GM12878 (cell line): ENCODE measurements around the gene APOH. TPM values are rescaled to one million over a fixed set of nuclear protein-coding genes. Genes with fewer than 3 reads are reported as not detected.

Experiments used
- ATAC-seq: fragments of 200-7000 bp; cut with Tn5 transposase; 3 replicates; pipeline ENCODE4 v1.9.1; 2020; ENCODE audit warnings: mild to moderate bottlenecking, moderate library complexity
- BruUV-seq: library from RNA; stranded (reverse); fragments of 400-500 nt; replicated peaks from 2 replicates; lab custom pipeline; 2021; lab: Mats Ljungman, UMichigan
- CTCF ChIA-PET: fragments of 300-600 bp; sonication (Branson Sonifier 250); formaldehyde crosslinking; extraction: SDS; loops from one replicate; lab custom pipeline; 2021; ENCODE audit warnings: inconsistent platforms; lab: Yijun Ruan, JAX
- POLR2A ChIA-PET: fragments of 350-600 bp; formaldehyde crosslinking; extraction: SDS; loops from one replicate; lab custom pipeline; 2021; ENCODE audit warnings: inconsistent platforms; lab: Charles Lee
- RAD21 ChIA-PET: fragments of 300-600 bp; sonication (Branson Sonifier 250); formaldehyde crosslinking; loops from one replicate; lab custom pipeline; 2023; ENCODE audit warnings: antibody characterized with exemption; ENCODE audit not compliant: unreplicated experiment; lab: Charles Lee
- SMC1A ChIA-PET: fragments of 300-600 bp; sonication (Branson Sonifier 250); formaldehyde crosslinking; loops from one replicate; lab custom pipeline; 2023; ENCODE audit not compliant: unreplicated experiment, uncharacterized antibody; lab: Charles Lee
- DNase-seq: peaks from one replicate; pipeline ENCODE4 v3.0.0-alpha.2; 2011; ENCODE audit warnings: low read depth, low spot score
- FAIRE-seq: peaks from 3 replicates; lab custom pipeline; 2011; peaks lifted over from hg19 to GRCh38; lab: Jason Lieb, UNC
- H2AFZ ChIP-seq: 2 replicates; pipeline ENCODE4 v1.6.0; 2011; ENCODE audit warnings: low read depth, low read length, control low read depth; ENCODE audit not compliant: control insufficient read depth
- H3K27ac ChIP-seq: 2 replicates; pipeline ENCODE4 v1.5.1; 2011; ENCODE audit warnings: control low read depth; ENCODE audit not compliant: control insufficient read depth, insufficient read depth
- H3K27me3 ChIP-seq, 2 experiments: replicated peaks in 1 of 2; 2 replicates each; pipeline versions ENCODE4 v1.6.0 to v1.6.1; 2011; ENCODE audit warnings: low read length in 1 of 2; ENCODE audit not compliant: control insufficient read depth in 2 of 2, insufficient read depth in 2 of 2
- H3K36me3 ChIP-seq, 2 experiments: 2 replicates each; pipeline ENCODE4 v1.5.1; 2011; ENCODE audit warnings: low read length in 1 of 2; ENCODE audit not compliant: control insufficient read depth in 2 of 2, insufficient read depth in 2 of 2
- H3K4me1 ChIP-seq: 2 replicates; pipeline ENCODE4 v1.6.1; 2011; ENCODE audit warnings: mild to moderate bottlenecking, low read length, moderate library complexity, mixed read lengths; ENCODE audit not compliant: control insufficient read depth, insufficient read depth
- H3K4me2 ChIP-seq: 2 replicates; pipeline ENCODE4 v1.6.0; 2011; ENCODE audit warnings: control low read depth; ENCODE audit not compliant: control insufficient read depth, insufficient read depth
- H3K4me3 ChIP-seq: fragments of 200-600 bp; sonication (generic); 2 replicates; pipeline ENCODE4 v1.5.1; 2016
- H3K79me2 ChIP-seq: 2 replicates; pipeline ENCODE4 v1.6.0; 2011; ENCODE audit warnings: low read length; ENCODE audit not compliant: control insufficient read depth, insufficient read depth
- H3K9ac ChIP-seq: 2 replicates; pipeline ENCODE4 v1.8.0; 2011; ENCODE audit warnings: low read length, control low read depth, mixed read lengths; ENCODE audit not compliant: control insufficient read depth, insufficient read depth
- H3K9me3 ChIP-seq: replicated peaks from 3 replicates; pipeline ENCODE4 v1.5.1; 2011; ENCODE audit warnings: mild to moderate bottlenecking, low read length; ENCODE audit not compliant: control insufficient read depth, insufficient read depth
- H4K20me1 ChIP-seq: 2 replicates; pipeline ENCODE4 v1.6.0; 2011; ENCODE audit not compliant: control insufficient read depth, insufficient read depth
- BACH1 ChIP-seq: fragments of 450-650 bp; IDR thresholded peaks from 2 replicates; pipeline ENCODE4 v1.6.1; 2017; ENCODE audit warnings: mild to moderate bottlenecking, borderline replicate concordance
- EED ChIP-seq: sonication (generic); IDR thresholded peaks from 2 replicates; pipeline ENCODE4 v1.6.1; 2016; ENCODE audit warnings: antibody characterized with exemption, low read depth
- FOS ChIP-seq: IDR thresholded peaks from 3 replicates; pipeline ENCODE4 v1.6.1; 2011; ENCODE audit warnings: borderline replicate concordance; ENCODE audit not compliant: insufficient read length; ENCODE audit errors: extremely low read depth
- HDGF ChIP-seq: fragments of 450-650 bp; IDR thresholded peaks from 2 replicates; pipeline ENCODE4 v1.6.1; 2016; ENCODE audit warnings: antibody characterized with exemption
- KDM1A ChIP-seq: fragments of 200-600 bp; sonication (generic); IDR thresholded peaks from 2 replicates; pipeline ENCODE4 v1.6.1; 2016; ENCODE audit warnings: borderline replicate concordance
- NR2C1 ChIP-seq: fragments of 450-650 bp; IDR thresholded peaks from 2 replicates; pipeline ENCODE4 v1.6.1; 2017; ENCODE audit warnings: antibody characterized with exemption, mild to moderate bottlenecking, moderate library complexity
- POLR2A ChIP-seq: IDR thresholded peaks from 2 replicates; pipeline ENCODE4 v1.6.1; 2011; ENCODE audit warnings: low read depth, mild to moderate bottlenecking, low read length
- SREBF2 ChIP-seq: IDR thresholded peaks from 2 replicates; pipeline ENCODE4 v1.6.1; 2012; ENCODE audit warnings: mild to moderate bottlenecking, low read length
- TAF1 ChIP-seq: IDR thresholded peaks from 2 replicates; pipeline ENCODE4 v1.6.1; 2011; ENCODE audit warnings: mild to moderate bottlenecking, low read depth, low read length, borderline replicate concordance
- TCF12 ChIP-seq: IDR thresholded peaks from 2 replicates; pipeline ENCODE4 v1.6.1; 2011; ENCODE audit warnings: low read depth, mild to moderate bottlenecking, low read length
- ZBED1 ChIP-seq: IDR thresholded peaks from 2 replicates; pipeline ENCODE4 v1.6.1; 2016; ENCODE audit warnings: borderline replicate concordance
- WGBS: methylation state at CpG from one replicate; pipeline ENCODE4 v1.1.6; 2016; ENCODE audit warnings: low lambda C conversion rate; ENCODE audit not compliant: insufficient replicate concordance, insufficient coverage; ENCODE audit errors: missing lambda C conversion rate; 5-methylcytosine and 5-hydroxymethylcytosine counted together
- in situ Hi-C: fragments of 300-500 bp; cut with MboI; formaldehyde crosslinking; loops from 9 replicates; pipeline ENCODE4 v1.14.3; 2018; ENCODE audit warnings: mixed read lengths
- intact Hi-C: fragments of 100-400 bp; cut with micrococcal nuclease; formaldehyde crosslinking; loops from one replicate; pipeline ENCODE4 v1.14.2; 2022; ENCODE audit not compliant: unreplicated experiment
- polyA plus RNA-seq, 11 experiments: library from polyadenylated mRNA; depleted of rRNA in 4 of 11; unstranded in 6 of 11; stranded (reverse) in 5 of 11; fragments of >200 nt; fragmentation: Nextera tagmentation in 4 of 11; fragmentation: Illumina TruSeq in 1 of 11; extraction: Ambion mirVana in 4 of 11; extraction: Trizol in 1 of 11; gene quantifications; 1 replicate in 1 of 11; 2 replicates in 10 of 11; pipeline versions ENCODE4 v1.2.1 to v1.2.3, GENCODE V29; 2011 to 2016; ENCODE audit warnings: inconsistent platforms in 2 of 11, missing spikeins in 2 of 11, low read depth in 1 of 11
- total RNA-seq, 4 experiments: library from RNA; depleted of rRNA in 3 of 4; stranded (reverse); fragments of >200 nt in 3 of 4; fragmentation: Illumina TruSeq in 1 of 4; extraction: Trizol in 1 of 4; gene quantifications; 2 replicates each; pipeline versions ENCODE4 v1.2.1 to v1.2.3, GENCODE V29; 2013 to 2021
- TF ChIP-seq, protein P1 (sequence below): fragments of 450-650 bp; IDR thresholded peaks from 2 replicates; pipeline ENCODE4 v1.6.1; 2017; ENCODE audit warnings: antibody characterized with exemption, mild to moderate bottlenecking, moderate library complexity

APOH gene
- total and polyA plus RNA-seq, 10 of the 15 experiments (the other 5 are each of a cell fraction or from before 2014, with no cell fraction given): 1.8 TPM; not detected in 9

DNA sequence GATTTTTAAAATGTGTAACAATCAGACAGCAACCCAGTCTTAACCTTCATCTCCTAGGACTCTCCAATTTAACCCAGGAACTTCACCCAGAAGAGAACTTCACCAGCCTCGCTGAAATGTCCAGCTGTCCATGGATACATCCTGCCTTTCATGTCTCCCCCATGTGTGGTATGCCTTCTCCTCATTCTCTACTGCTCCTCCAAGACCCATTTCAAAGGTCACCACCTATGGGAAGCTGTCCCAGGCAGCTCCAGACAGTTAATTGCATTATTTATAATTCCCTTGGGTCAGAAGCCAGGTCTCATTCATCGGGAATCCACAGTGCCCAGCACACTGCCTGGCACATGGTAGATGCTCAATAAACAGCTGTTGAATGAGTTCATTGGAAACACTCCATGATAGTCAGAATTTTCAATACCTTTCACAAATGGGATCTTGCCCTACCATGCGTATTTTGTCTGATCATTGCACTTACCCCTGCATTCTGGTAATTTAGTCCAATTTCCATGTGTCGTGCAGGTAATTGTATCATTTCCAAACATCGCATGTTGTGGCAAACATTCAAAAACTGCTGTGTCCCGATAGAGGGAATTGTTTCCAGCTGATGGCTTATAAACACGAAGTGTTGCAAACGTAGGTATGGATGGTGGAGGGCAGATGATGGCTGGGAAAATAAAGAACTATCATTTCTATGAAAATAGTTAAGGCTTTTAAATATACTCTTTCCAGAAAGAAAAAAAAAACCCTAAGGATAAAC is 9.0 kb downstream of the APOH start (continued):
- TF ChIP-seq, protein P1, sequence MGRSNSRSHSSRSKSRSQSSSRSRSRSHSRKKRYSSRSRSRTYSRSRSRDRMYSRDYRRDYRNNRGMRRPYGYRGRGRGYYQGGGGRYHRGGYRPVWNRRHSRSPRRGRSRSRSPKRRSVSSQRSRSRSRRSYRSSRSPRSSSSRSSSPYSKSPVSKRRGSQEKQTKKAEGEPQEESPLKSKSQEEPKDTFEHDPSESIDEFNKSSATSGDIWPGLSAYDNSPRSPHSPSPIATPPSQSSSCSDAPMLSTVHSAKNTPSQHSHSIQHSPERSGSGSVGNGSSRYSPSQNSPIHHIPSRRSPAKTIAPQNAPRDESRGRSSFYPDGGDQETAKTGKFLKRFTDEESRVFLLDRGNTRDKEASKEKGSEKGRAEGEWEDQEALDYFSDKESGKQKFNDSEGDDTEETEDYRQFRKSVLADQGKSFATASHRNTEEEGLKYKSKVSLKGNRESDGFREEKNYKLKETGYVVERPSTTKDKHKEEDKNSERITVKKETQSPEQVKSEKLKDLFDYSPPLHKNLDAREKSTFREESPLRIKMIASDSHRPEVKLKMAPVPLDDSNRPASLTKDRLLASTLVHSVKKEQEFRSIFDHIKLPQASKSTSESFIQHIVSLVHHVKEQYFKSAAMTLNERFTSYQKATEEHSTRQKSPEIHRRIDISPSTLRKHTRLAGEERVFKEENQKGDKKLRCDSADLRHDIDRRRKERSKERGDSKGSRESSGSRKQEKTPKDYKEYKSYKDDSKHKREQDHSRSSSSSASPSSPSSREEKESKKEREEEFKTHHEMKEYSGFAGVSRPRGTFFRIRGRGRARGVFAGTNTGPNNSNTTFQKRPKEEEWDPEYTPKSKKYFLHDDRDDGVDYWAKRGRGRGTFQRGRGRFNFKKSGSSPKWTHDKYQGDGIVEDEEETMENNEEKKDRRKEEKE: no peak
- no peak for TF ChIP-seq KDM1A

DNA sequence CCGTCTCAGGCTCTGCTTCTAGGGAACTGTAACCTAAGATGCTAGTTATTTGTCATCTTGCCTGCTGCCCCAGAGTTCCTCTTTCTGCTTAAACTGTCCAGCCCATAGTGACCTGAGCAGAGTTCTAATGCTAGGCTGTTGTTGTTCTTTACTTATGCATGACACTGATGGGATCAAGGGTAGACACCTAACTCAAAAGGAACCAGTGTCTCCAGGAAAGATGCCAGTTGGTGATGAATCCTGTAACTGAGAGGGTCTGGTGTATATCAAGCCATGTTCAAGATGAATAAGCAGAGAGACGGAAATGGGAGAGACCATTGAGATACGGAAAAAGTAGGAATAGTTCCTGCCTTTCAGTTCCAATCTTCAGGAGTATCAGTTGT is 13.7 kb downstream of the APOH start:
- SMC1A ChIA-PET: no interaction called here

More for the DNA sequence above, 13.7 kb downstream of the APOH start:
- H3K79me2 ChIP-seq: no peaks in the 10 kb centered on the region
- ATAC-seq (no peak), DNase-seq (no peak), FAIRE-seq (no peak)
- H3K27me3 ChIP-seq: no peaks in the 10 kb centered on the region; a peak in 1 of 4 replicates
- no peak overlapping the region for H3K9ac ChIP-seq
- no peaks in the 10 kb centered on the region for H3K36me3 ChIP-seq
- no peaks in the 10 kb centered on the region for H4K20me1 ChIP-seq
- in situ Hi-C loops (no loop called here), intact Hi-C loops (no loop called here)
- ChIA-PET CTCF (no interaction called here), RAD21 (no interaction called here), POLR2A (no interaction called here)
- no peak overlapping the region for H3K4me2 ChIP-seq
- H3K27ac ChIP-seq: no peak overlapping the region
- no peak overlapping the region for H2AFZ ChIP-seq
- no peaks in the 10 kb centered on the region for H3K9me3 ChIP-seq
- BruUV-seq: no TSS peak
- 26% methylated on average over 3 of the region's 3 CpGs for WGBS
- TF ChIP-seq EED (no peak), POLR2A (no peak), BACH1 (no peak), SREBF2 (no peak), HDGF (no peak), FOS (no peak), TCF12 (no peak), ZBED1 (no peak), NR2C1 (no peak), TAF1 (no peak)
- no peak overlapping the region for H3K4me3 ChIP-seq
- H3K4me1 ChIP-seq: no peaks in the 10 kb centered on the region
